H54 (cell line): ENCODE measurements around the gene BPI.
"Not testable (repeated sequence)": the region's sequence is repeated elsewhere in the genome, so short reads cannot be mapped to it uniquely, and the experiment has no call there.

Experiments
- DNase-seq: peaks from one replicate; pipeline ENCODE4 v3.0.0; 2011; ENCODE audit warnings: low spot score, mixed read lengths; ENCODE audit not compliant: insufficient read length
- FAIRE-seq: peaks from 3 replicates; lab custom pipeline; 2011; peaks lifted over from hg19 to GRCh38; lab: Jason Lieb, UNC
- POLR2A ChIP-seq: IDR thresholded peaks from 2 replicates; pipeline ENCODE4 v1.6.1; 2011; ENCODE audit warnings: low read depth, mild to moderate bottlenecking, low read length

Gene BPI

GRCh38 chr20:38301309-38301708 is 2.6 kb upstream of the BPI start:
- DNase-seq: no peak
- no peak for FAIRE-seq
- no peak for TF ChIP-seq POLR2A

GRCh38 chr20:38302786-38303185 is 1.2 kb upstream of the BPI start:
- no peak for TF ChIP-seq POLR2A
- FAIRE-seq: no peak
- DNase-seq: no peak

GRCh38 chr20:38304845-38305447 is 990 bp downstream of the BPI start:
- no peak for FAIRE-seq
- no peak for TF ChIP-seq POLR2A
- DNase-seq: peak; percentile 50

GRCh38 chr20:38305541-38305940 is 1.6 kb downstream of the BPI start:
- no peak for TF ChIP-seq POLR2A
- FAIRE-seq: no peak
- DNase-seq: no peak

GRCh38 chr20:38306379-38306778 is 2.4 kb downstream of the BPI start:
- FAIRE-seq (no peak), DNase-seq (no peak)
- TF ChIP-seq POLR2A: no peak

GRCh38 chr20:38307371-38308046 is 3.6 kb downstream of the BPI start:
- no peak for TF ChIP-seq POLR2A
- DNase-seq (no peak), FAIRE-seq (no peak)

- TF ChIP-seq POLR2A: no peak
- FAIRE-seq: no peak
- no peak for DNase-seq
Measured at GRCh38 chr20:38308047-38308438, 4.1 kb downstream of the BPI start.

- no peak for DNase-seq
- TF ChIP-seq POLR2A: no peak
- no peak for FAIRE-seq
Measured at GRCh38 chr20:38308447-38308846, 4.5 kb downstream of the BPI start.

GRCh38 chr20:38311091-38311490 is 7.1 kb downstream of the BPI start:
- DNase-seq (no peak), FAIRE-seq (no peak)
- TF ChIP-seq POLR2A: no peak

GRCh38 chr20:38311491-38311890 is 7.5 kb downstream of the BPI start:
- no peak for FAIRE-seq
- DNase-seq: no peak
- no peak for TF ChIP-seq POLR2A

GRCh38 chr20:38313676-38314075 is 9.7 kb downstream of the BPI start:
- DNase-seq: no peak
- TF ChIP-seq POLR2A: no peak
- no peak for FAIRE-seq

- FAIRE-seq, DNase-seq: not testable (repeated sequence)
Measured at GRCh38 chr20:38314350-38314749, 10.4 kb downstream of the BPI start.

GRCh38 chr20:38315290-38315966 is 11.5 kb downstream of the BPI start:
- no peak for FAIRE-seq
- DNase-seq: no peak
- TF ChIP-seq POLR2A: no peak

- DNase-seq (no peak), FAIRE-seq (no peak)
- TF ChIP-seq POLR2A: no peak
Measured at GRCh38 chr20:38316341-38316740, 12.4 kb downstream of the BPI start.

GRCh38 chr20:38317422-38317821 is 13.5 kb downstream of the BPI start:
- FAIRE-seq (no peak), DNase-seq (no peak)
- TF ChIP-seq POLR2A: no peak
